PC-9 (cell line): Measurements from ENCODE around the gene DOCK7. TPM values are rescaled to one million over a fixed set of nuclear protein-coding genes. Genes with fewer than 3 reads are reported as not detected.
"Not testable (repeated sequence)": the region's sequence is repeated elsewhere in the genome, so short reads cannot be mapped to it uniquely, and the experiment has no call there.

ENCODE experiments used
- BruUV-seq: library from RNA; stranded (reverse); fragments of 400-500 nt; replicated peaks from 2 replicates; lab custom pipeline; 2021; lab: Mats Ljungman, UMichigan
- CTCF ChIA-PET: fragments of 300-600 bp; sonication (Branson Sonifier 250); formaldehyde crosslinking; loops from one replicate; lab custom pipeline; 2022; ENCODE audit warnings: antibody characterized with exemption; lab: Charles Lee
- POLR2A ChIA-PET: fragments of 300-600 bp; sonication (Branson Sonifier 250); formaldehyde crosslinking; loops from one replicate; lab custom pipeline; 2022; ENCODE audit warnings: antibody characterized with exemption; ENCODE audit not compliant: unreplicated experiment; lab: Charles Lee
- DNase-seq, 2 experiments: peaks; one replicate each; pipeline versions ENCODE4 v3.0.0 to v3.0.0-alpha.2; 2015 to 2022; ENCODE audit warnings: mixed read lengths in 1 of 2
- H2AFZ ChIP-seq: fragments of 200-600 bp; sonication (generic); 2 replicates; pipeline ENCODE4 v1.8.1; 2017; ENCODE audit warnings: antibody characterized with exemption
- H3F3A ChIP-seq: fragments of 200-600 bp; sonication (generic); 2 replicates; pipeline ENCODE4 v1.8.1; 2017; ENCODE audit warnings: antibody characterized with exemption, mild to moderate bottlenecking, low read depth; ENCODE audit not compliant: insufficient read depth
- H3K27ac ChIP-seq: fragments of 200-600 bp; sonication (generic); 2 replicates; pipeline ENCODE4 v1.6.1; 2016; ENCODE audit warnings: mixed run types
- H3K27me3 ChIP-seq: fragments of 200-600 bp; sonication (generic); 2 replicates; pipeline ENCODE4 v1.6.1; 2016; ENCODE audit warnings: low read depth, mixed run types; ENCODE audit not compliant: insufficient read depth
- H3K36me3 ChIP-seq: fragments of 200-600 bp; sonication (generic); 2 replicates; pipeline ENCODE4 v1.6.1; 2016; ENCODE audit warnings: low read depth, mixed run types
- H3K4me1 ChIP-seq: fragments of 200-600 bp; sonication (generic); replicated peaks from 2 replicates; pipeline ENCODE4 v1.6.1; 2016; ENCODE audit warnings: mixed run types; ENCODE audit not compliant: insufficient read depth
- H3K4me2 ChIP-seq: fragments of 200-600 bp; sonication (generic); 2 replicates; pipeline ENCODE4 v1.6.1; 2017; ENCODE audit warnings: mixed run types
- H3K4me3 ChIP-seq: fragments of 200-600 bp; sonication (generic); 2 replicates; pipeline ENCODE4 v1.6.1; 2016; ENCODE audit warnings: mixed run types
- H3K79me2 ChIP-seq: fragments of 200-600 bp; sonication (generic); 2 replicates; pipeline ENCODE4 v1.6.1; 2017; ENCODE audit warnings: low read depth, mixed run types
- H3K9me2 ChIP-seq: fragments of 200-600 bp; sonication (generic); 2 replicates; pipeline ENCODE4 v1.8.1; 2017; ENCODE audit warnings: mild to moderate bottlenecking; ENCODE audit not compliant: insufficient read depth
- H3K9me3 ChIP-seq: fragments of 200-600 bp; sonication (generic); 2 replicates; pipeline ENCODE4 v1.8.1; 2016; ENCODE audit warnings: low read depth; ENCODE audit not compliant: insufficient read depth
- H4K20me1 ChIP-seq: fragments of 200-600 bp; sonication (generic); 2 replicates; pipeline ENCODE4 v1.8.1; 2017; ENCODE audit not compliant: insufficient read depth
- CTCF ChIP-seq: fragments of 200-600 bp; sonication (generic); conservative IDR thresholded peaks from 2 replicates; pipeline ENCODE4 v1.6.1; 2017; ENCODE audit warnings: mixed run types, antibody characterized with exemption, mild to moderate bottlenecking, moderate library complexity
- EZH2 ChIP-seq: fragments of 200-600 bp; sonication (generic); IDR thresholded peaks from 2 replicates; pipeline ENCODE4 v1.8.0; 2017; ENCODE audit warnings: antibody characterized with exemption, low read depth
- intact Hi-C: fragments of 100-400 bp; cut with micrococcal nuclease; formaldehyde crosslinking; loops from one replicate; pipeline ENCODE4 v1.10.0; 2022; ENCODE audit not compliant: unreplicated experiment
- total RNA-seq: library from RNA; stranded (reverse); gene quantifications from 2 replicates; pipeline ENCODE4 v1.2.3, GENCODE V29; 2021

Gene DOCK7
- total RNA-seq, 1 experiment from 2014 or later, result 34.0 TPM

GRCh38 chr1:62572476-62572875 is 115.7 kb downstream of the DOCK7 start:
- Histone ChIP-seq H3K27ac (no peak overlapping the region), H2AFZ (no peak overlapping the region), H4K20me1 (no peaks in the 10 kb centered on the region), H3K4me2 (no peak overlapping the region), H3K4me1 (no peaks in the 10 kb centered on the region), H3K36me3 (no peaks in the 10 kb centered on the region), H3F3A (0 out of 2 replicates have a peak, but pooled peaks cover 3% of the 10 kb centered on the region), H3K9me2 (no peaks in the 10 kb centered on the region), H3K9me3 (no peaks in the 10 kb centered on the region), H3K4me3 (no peak overlapping the region), H3K27me3 (no peaks in the 10 kb centered on the region), H3K79me2 (no peaks in the 10 kb centered on the region)
- ChIA-PET CTCF (no interaction called here), POLR2A (no interaction called here)
- intact Hi-C loops, result no loop called here
- no peak for DNase-seq
- no TSS peak for BruUV-seq
- TF ChIP-seq CTCF (no peak), EZH2 (no peak)

- H2AFZ ChIP-seq, H3K9me2 ChIP-seq, H3K36me3 ChIP-seq, intact Hi-C loops, DNase-seq, CTCF ChIA-PET, H3K27me3 ChIP-seq, BruUV-seq, H3K79me2 ChIP-seq, H3K9me3 ChIP-seq, H3K27ac ChIP-seq, H3K4me1 ChIP-seq, H3F3A ChIP-seq, H3K4me3 ChIP-seq, H3K4me2 ChIP-seq, POLR2A ChIA-PET, H4K20me1 ChIP-seq: not testable (repeated sequence)
Measured at GRCh38 chr1:62571517-62571916, 116.7 kb downstream of the DOCK7 start.

GRCh38 chr1:62567926-62568325 is 120.3 kb downstream of the DOCK7 start:
- POLR2A ChIA-PET, H3K4me1 ChIP-seq, intact Hi-C loops, H4K20me1 ChIP-seq, H3F3A ChIP-seq, H3K4me3 ChIP-seq, H3K9me2 ChIP-seq, H3K4me2 ChIP-seq, H3K27ac ChIP-seq, CTCF ChIA-PET, H3K27me3 ChIP-seq, H2AFZ ChIP-seq, H3K79me2 ChIP-seq, H3K36me3 ChIP-seq, DNase-seq, H3K9me3 ChIP-seq, BruUV-seq: not testable (repeated sequence)

GRCh38 chr1:62567182-62567581 is 121.0 kb downstream of the DOCK7 start:
- CTCF ChIA-PET, POLR2A ChIA-PET, intact Hi-C loops: not testable (repeated sequence)

More at GRCh38 chr1:62567182-62567581, 121.0 kb downstream of the DOCK7 start:
- not testable (repeated sequence) for H2AFZ ChIP-seq, H3K4me3 ChIP-seq, H4K20me1 ChIP-seq, H3K27ac ChIP-seq, H3K4me1 ChIP-seq, H3K9me3 ChIP-seq, BruUV-seq, H3K36me3 ChIP-seq, H3F3A ChIP-seq, DNase-seq, H3K9me2 ChIP-seq, H3K4me2 ChIP-seq, H3K79me2 ChIP-seq, H3K27me3 ChIP-seq
